ENCODE data around the gene GNAZ.

GRCh38 chr22:23020659-23021293 is 49.5 kb upstream of the GNAZ start:
- no peak for TF ChIP-seq GATA2 (IDR thresholded peaks at IDR 0.05; ENCODE audit: low read depth, low read length)
- TF ChIP-seq GATA3 (IDR thresholded peaks at IDR 0.05; ENCODE audit: low read depth, low read length) = no peak
